ENCODE measurements around the gene CLIC5. TPM values are rescaled to one million over a fixed set of nuclear protein-coding genes. Genes with fewer than 3 reads are reported as not detected.

Gene CLIC5
- total RNA-seq, 2 donors from 2014 or later = 2.2 to 2.6 TPM

- TF ChIP-seq, protein P1, sequence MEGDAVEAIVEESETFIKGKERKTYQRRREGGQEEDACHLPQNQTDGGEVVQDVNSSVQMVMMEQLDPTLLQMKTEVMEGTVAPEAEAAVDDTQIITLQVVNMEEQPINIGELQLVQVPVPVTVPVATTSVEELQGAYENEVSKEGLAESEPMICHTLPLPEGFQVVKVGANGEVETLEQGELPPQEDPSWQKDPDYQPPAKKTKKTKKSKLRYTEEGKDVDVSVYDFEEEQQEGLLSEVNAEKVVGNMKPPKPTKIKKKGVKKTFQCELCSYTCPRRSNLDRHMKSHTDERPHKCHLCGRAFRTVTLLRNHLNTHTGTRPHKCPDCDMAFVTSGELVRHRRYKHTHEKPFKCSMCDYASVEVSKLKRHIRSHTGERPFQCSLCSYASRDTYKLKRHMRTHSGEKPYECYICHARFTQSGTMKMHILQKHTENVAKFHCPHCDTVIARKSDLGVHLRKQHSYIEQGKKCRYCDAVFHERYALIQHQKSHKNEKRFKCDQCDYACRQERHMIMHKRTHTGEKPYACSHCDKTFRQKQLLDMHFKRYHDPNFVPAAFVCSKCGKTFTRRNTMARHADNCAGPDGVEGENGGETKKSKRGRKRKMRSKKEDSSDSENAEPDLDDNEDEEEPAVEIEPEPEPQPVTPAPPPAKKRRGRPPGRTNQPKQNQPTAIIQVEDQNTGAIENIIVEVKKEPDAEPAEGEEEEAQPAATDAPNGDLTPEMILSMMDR (IDR thresholded peaks at IDR 0.05) = no peak
- H3K27me3 ChIP-seq (replicated peaks; ENCODE audit: insufficient read depth) = no peaks in the 10 kb centered on the region
These were observed 177.2 kb downstream of the CLIC5 start for GRCh38 chr6:45838451-45838850.

DNA sequence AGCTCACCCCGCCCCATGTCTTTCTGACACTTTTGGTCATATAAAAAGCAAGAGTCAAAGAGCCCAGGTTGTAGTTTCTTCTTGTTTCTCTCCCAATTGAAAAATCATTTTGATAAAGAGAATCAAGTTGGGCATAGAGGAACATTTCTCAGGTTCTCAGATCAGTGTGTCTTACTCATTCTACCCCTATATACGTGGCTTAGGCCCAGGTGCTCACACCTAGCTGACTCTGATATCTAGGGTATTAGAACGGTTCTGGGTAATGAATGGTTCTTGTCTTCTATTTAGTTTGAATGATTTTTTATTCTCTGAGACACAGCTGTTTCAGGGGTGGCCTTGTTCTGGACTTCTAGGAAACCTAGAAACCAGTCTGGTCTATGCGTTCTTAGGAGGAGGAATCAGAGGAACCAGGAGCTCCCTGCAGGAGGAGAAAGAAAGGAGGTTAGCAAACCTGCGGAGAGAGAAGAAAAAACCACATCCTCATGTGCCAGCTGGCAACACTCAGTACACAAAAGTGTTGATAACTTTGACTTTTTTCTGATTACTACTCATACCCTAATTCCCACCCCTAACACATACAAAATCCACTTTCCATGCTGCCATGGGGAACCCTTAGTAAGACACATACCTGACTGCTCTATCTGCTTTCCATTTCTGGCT, 178.0 kb downstream of the CLIC5 start:
- no peaks in the 10 kb centered on the region for H3K9me3 ChIP-seq
- no peak for DNase-seq (ENCODE audit: low spot score)
- H3K4me1 ChIP-seq (ENCODE audit: control insufficient read depth in 1 of 2, low read depth in 2 of 2) = no peaks in the 10 kb centered on the region
- no peak overlapping the region for H3K27ac ChIP-seq
- TF ChIP-seq, protein P1 (IDR thresholded peaks at IDR 0.05) = no peak
- no peaks in the 10 kb centered on the region for H3K27me3 ChIP-seq (replicated peaks; ENCODE audit: insufficient read depth)
- H3K4me3 ChIP-seq = no peak overlapping the region
- H3K36me3 ChIP-seq = no peaks in the 10 kb centered on the region
- ATAC-seq (ENCODE audit: insufficient number of reproducible peaks, low FRiP score, low read depth) = no peak

More at GRCh38 chr6:45838451-45838850, 177.2 kb downstream of the CLIC5 start:
- no peak for DNase-seq (ENCODE audit: low spot score)
- Histone ChIP-seq H3K9me3 (no peaks in the 10 kb centered on the region), H3K27ac (no peak overlapping the region), H3K4me3 (no peak overlapping the region), H3K4me1 (ENCODE audit: control insufficient read depth in 1 of 2, low read depth in 2 of 2) (no peaks in the 10 kb centered on the region), H3K36me3 (no peaks in the 10 kb centered on the region)
- ATAC-seq (ENCODE audit: insufficient number of reproducible peaks, low FRiP score, low read depth) = no peak

- ATAC-seq (ENCODE audit: insufficient number of reproducible peaks, low FRiP score, low read depth) (peak; percentile 21), DNase-seq (ENCODE audit: low spot score) (no peak)
- TF ChIP-seq, protein P1 (IDR thresholded peaks at IDR 0.05) = no peak
- H3K27me3 ChIP-seq (replicated peaks; ENCODE audit: insufficient read depth) = no peaks in the 10 kb centered on the region
- no peak overlapping the region for H3K4me3 ChIP-seq
- H3K9me3 ChIP-seq = no peaks in the 10 kb centered on the region
- no peaks in the 10 kb centered on the region for H3K36me3 ChIP-seq
- H3K27ac ChIP-seq = no peak overlapping the region
- H3K4me1 ChIP-seq (ENCODE audit: control insufficient read depth in 1 of 2, low read depth in 2 of 2) = no peaks in the 10 kb centered on the region
These were observed 178.7 kb downstream of the CLIC5 start for GRCh38 chr6:45836984-45837383.

- Histone ChIP-seq H3K36me3 (no peaks in the 10 kb centered on the region), H3K27ac (no peak overlapping the region), H3K4me1 (ENCODE audit: control insufficient read depth in 1 of 2, low read depth in 2 of 2) (no peaks in the 10 kb centered on the region), H3K9me3 (no peaks in the 10 kb centered on the region), H3K27me3 (replicated peaks; ENCODE audit: insufficient read depth) (no peaks in the 10 kb centered on the region), H3K4me3 (no peak overlapping the region)
- ATAC-seq (ENCODE audit: insufficient number of reproducible peaks, low FRiP score, low read depth) = no peak
- TF ChIP-seq, protein P1 (IDR thresholded peaks at IDR 0.05) = no peak
- no peak for DNase-seq (ENCODE audit: low spot score)
These were observed 179.2 kb downstream of the CLIC5 start for GRCh38 chr6:45836438-45836824.

- TF ChIP-seq, protein P1 (IDR thresholded peaks at IDR 0.05) = no peak
- Histone ChIP-seq H3K9me3 (no peaks in the 10 kb centered on the region), H3K4me3 (no peak overlapping the region), H3K27ac (no peak overlapping the region), H3K36me3 (no peaks in the 10 kb centered on the region), H3K27me3 (replicated peaks; ENCODE audit: insufficient read depth) (no peaks in the 10 kb centered on the region), H3K4me1 (ENCODE audit: control insufficient read depth in 1 of 2, low read depth in 2 of 2) (no peaks in the 10 kb centered on the region)
- DNase-seq (ENCODE audit: low spot score) = no peak
- no peak for ATAC-seq (ENCODE audit: insufficient number of reproducible peaks, low FRiP score, low read depth)
These were observed 179.8 kb downstream of the CLIC5 start for GRCh38 chr6:45835721-45836437.

All from thoracic aorta (tissue), 2 donors.